Measurements from ENCODE around the gene BIRC2.

Gene BIRC2

GRCh38 chr11:102396708-102397563 lies 49.9 kb downstream of the BIRC2 start:
- DNase-seq (ENCODE audit: low spot score): no peak
- in situ Hi-C loops (cut with MboI; ENCODE audit: low pct_unique_long_range_greater_than_20kb, low sequenced_read_pairs, unreplicated experiment): no loop called here
- TF ChIP-seq CTCF (IDR thresholded peaks at IDR 0.05; ENCODE audit: extremely low read depth, insufficient read depth, missing control alignments): no peak

GRCh38 chr11:102398297-102398696 lies 51.3 kb downstream of the BIRC2 start:
- TF ChIP-seq CTCF (IDR thresholded peaks at IDR 0.05; ENCODE audit: extremely low read depth, insufficient read depth, missing control alignments): no peak
- in situ Hi-C loops (cut with MboI; ENCODE audit: low pct_unique_long_range_greater_than_20kb, low sequenced_read_pairs, unreplicated experiment): no loop called here
- DNase-seq (ENCODE audit: low spot score): no peak

- in situ Hi-C loops (cut with MboI; ENCODE audit: low pct_unique_long_range_greater_than_20kb, low sequenced_read_pairs, unreplicated experiment): no loop called here
- no peak for DNase-seq (ENCODE audit: low spot score)
Observed at GRCh38 chr11:102399189-102399588, 52.2 kb downstream of the BIRC2 start.

GRCh38 chr11:102400603-102401002 lies 53.6 kb downstream of the BIRC2 start:
- in situ Hi-C loops (cut with MboI; ENCODE audit: low pct_unique_long_range_greater_than_20kb, low sequenced_read_pairs, unreplicated experiment): no loop called here
- no peak for DNase-seq (ENCODE audit: low spot score)
- no peak for TF ChIP-seq CTCF (IDR thresholded peaks at IDR 0.05; ENCODE audit: extremely low read depth, insufficient read depth, missing control alignments)

More at GRCh38 chr11:102399189-102399588, 52.2 kb downstream of the BIRC2 start:
- TF ChIP-seq CTCF (IDR thresholded peaks at IDR 0.05; ENCODE audit: extremely low read depth, insufficient read depth, missing control alignments): no peak

- DNase-seq (ENCODE audit: low spot score): no peak
- no peak for TF ChIP-seq CTCF (IDR thresholded peaks at IDR 0.05; ENCODE audit: extremely low read depth, insufficient read depth, missing control alignments)
- in situ Hi-C loops (cut with MboI; ENCODE audit: low pct_unique_long_range_greater_than_20kb, low sequenced_read_pairs, unreplicated experiment): no loop called here
Observed at GRCh38 chr11:102401905-102402304, 54.9 kb downstream of the BIRC2 start.

- in situ Hi-C loops (cut with MboI; ENCODE audit: low pct_unique_long_range_greater_than_20kb, low sequenced_read_pairs, unreplicated experiment): no loop called here
- no peak for DNase-seq (ENCODE audit: low spot score)
Observed at GRCh38 chr11:102402548-102402947, 55.5 kb downstream of the BIRC2 start.

More at GRCh38 chr11:102402548-102402947, 55.5 kb downstream of the BIRC2 start:
- no peak for TF ChIP-seq CTCF (IDR thresholded peaks at IDR 0.05; ENCODE audit: extremely low read depth, insufficient read depth, missing control alignments)
